H4 (cell line): ENCODE measurements around the gene LCE1D. TPM values are rescaled to one million over a fixed set of nuclear protein-coding genes. Genes with fewer than 3 reads are reported as not detected.
A peak's percentile ranks its signal among the peaks of the same experiment; 100 is the strongest.

ENCODE experiments used
- DNase-seq: peaks from one replicate; pipeline ENCODE4 v3.0.0-alpha.2; 2015; ENCODE audit warnings: low spot score
- total RNA-seq: library from RNA; depleted of rRNA; stranded (reverse); fragments of >200 nt; shearing (Covaris generic); gene quantifications from 2 replicates; pipeline ENCODE4 v1.2.3, GENCODE V29; 2014; rRNA removed

Gene LCE1D
- total RNA-seq: not detected in 2 replicates

- DNase-seq: no peak
Measured at GRCh38 chr1:152796421-152796820, at the start of gene LCE1D. LCE1D (plus strand) TSS chr1:152796721; CDS start chr1:152797795, 1,074 bp downstream.

DNA sequence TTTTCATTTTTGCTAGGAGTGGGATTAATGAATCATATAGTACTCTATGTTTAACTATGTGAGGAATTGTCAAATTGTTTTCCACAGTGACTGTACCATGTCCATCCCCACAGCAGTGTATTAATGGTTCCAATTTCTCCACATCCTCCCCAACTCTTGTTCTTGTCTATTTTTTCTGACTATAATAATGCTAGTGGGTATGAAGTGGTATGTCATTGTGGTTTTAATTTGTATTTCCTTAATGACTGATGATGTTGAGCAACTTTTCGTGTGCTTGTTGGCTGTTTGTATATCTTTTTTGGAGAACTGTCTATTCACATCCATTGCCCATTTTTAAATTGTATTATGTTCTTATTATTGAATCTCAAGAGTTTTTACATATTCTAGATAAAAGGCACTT is 48.7 kb upstream of the LCE1D start:
- DNase-seq: no peak

DNA sequence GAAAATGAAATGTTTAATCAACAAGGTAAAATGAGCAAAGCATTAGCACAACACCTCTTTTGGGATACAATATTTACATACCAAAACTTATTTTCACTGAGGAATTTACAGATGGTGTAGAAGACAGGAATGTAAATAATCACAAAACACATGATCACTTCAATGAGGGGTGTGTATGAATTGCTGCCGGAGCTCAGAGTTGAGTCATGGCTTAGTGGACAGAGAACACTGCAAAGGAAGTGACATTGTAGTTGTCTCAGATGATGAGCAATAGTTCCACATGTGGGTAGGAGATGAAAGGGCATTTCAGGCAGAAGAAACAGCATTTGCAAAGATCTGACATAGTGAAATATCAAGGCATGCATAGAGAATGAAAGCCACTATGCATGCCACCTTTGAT is 44.3 kb upstream of the LCE1D start:
- DNase-seq: peak; percentile 55

DNA sequence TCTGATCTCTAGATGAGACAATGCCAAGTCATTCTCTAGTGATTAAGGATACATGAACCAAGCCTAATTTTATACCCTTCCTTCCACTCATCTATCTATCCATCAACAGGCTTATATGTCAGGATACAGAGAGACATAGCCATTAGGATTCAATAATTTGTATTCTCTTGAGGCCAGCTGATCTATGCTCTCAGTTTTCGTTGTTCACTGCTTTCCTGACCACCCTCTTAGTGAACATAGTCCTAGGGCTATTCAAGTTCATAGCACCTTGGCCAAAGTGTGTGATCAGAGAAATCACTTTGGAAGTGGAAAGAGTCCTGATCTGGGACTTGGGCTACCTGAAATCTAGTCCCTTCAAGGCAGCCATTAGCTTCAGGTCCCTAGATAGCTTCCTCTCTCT is 42.9 kb upstream of the LCE1D start:
- DNase-seq: no peak

GRCh38 chr1:152756872-152757271 is 39.6 kb upstream of the LCE1D start:
- DNase-seq: no peak

GRCh38 chr1:152757747-152758146 is 38.8 kb upstream of the LCE1D start, which contains the start of gene KPRP:
KPRP (plus strand) TSS chr1:152758025; CDS start chr1:152759589, 1,564 bp downstream.
- DNase-seq: no peak

DNA sequence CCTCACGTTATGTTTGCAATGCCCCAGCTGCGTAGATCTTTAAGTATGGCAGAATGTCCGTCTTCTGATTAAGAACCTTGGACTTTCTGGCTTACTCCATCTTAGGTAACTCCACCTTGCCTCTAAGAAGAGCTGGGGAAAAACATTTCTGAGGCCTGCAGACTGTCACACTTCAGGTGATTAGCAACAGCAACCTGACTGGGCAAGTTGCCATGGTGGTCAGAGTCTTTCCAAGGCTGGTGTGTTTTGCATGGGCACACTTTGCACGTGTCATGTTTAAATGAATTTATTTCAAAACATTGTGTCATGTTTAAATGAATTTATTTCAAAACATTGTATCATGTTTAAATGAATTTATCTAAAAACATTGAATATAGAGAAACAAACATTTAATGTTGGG is 37.9 kb upstream of the LCE1D start:
- no peak for DNase-seq

GRCh38 chr1:152759453-152760173 is 36.9 kb upstream of the LCE1D start:
- DNase-seq: no peak

GRCh38 chr1:152760551-152761190 is 35.9 kb upstream of the LCE1D start:
- DNase-seq: no peak

GRCh38 chr1:152761609-152762213 is 34.8 kb upstream of the LCE1D start:
- DNase-seq: no peak

DNA sequence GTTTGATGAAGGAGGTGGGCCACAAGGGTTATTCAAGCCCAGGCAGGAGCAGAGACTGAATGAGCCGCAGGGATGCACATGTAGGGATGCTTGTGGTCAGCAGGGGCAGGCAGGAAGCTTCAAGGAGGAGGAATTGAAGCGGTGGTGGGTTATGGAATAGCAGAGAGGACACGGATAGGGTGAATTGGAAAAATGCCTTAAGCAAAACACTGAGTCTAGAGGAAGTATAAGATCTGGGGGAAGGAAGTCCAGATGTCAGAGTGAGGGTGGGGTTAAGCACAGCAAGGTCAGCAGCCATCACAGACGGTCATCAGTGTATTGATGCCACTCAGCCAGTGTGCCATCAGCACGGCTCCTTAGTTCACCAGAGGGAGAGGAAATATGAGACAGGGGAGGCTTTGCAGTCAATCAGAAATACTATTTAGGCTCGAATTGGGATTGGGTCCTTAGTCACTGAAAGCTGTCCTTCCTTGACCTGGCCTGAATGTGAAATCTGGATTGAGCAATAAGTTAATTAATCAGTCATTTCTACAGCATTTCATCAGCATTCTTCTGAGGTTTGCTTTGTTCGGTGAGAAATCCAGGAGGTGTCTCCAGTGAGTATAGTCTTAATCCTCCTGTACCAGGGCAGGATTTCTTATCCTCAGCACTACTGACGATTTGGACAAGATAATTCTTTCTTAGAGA is 27.5 kb upstream of the LCE1D start:
- peak; percentile 4 for DNase-seq

DNA sequence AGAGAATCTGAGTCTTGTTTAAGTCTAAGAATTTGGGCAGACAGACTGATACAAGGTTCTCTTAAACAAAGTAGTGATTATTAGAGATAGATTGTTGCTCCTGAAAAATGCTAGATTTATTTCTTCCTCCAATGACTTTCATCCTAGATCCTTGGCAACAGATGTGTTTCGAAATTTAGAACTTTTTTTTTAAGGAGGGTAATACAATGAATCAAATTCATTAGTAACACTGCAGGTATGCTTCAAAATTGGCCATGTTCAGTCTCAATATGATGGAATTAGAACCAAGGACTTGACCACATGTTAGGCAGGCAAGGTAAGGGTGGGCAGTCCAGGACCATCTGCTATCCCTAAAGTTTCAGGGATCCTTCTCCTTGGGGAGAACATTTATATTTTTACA is 26.1 kb upstream of the LCE1D start:
- DNase-seq: no peak

DNA sequence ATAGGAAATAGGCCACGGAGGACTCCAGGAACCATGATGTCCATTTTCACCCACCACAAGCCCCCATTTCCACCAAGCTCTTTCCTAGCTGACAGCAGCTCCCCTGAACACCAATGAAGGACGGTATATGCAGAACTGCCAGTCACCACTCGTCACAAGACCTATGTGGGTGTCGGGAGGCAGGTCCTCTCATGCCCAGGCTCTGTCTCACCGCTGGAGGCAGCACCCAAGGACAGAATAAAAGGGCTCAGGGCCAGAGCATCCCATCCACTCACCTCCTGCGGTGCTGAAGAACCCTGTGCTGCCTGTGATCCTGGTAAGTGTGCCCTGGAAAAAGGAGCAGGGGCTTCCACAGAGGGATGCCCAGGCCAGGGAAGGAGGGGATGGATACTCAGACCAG is 21.6 kb upstream of the LCE1D start, which contains the start of gene LCE1F:
TSS of gene LCE1F (plus strand) at position 266 of the 400 bp plus-strand sequence. CDS start 1,232 bp downstream, outside the sequence.
- peak; percentile 2 for DNase-seq

GRCh38 chr1:152776361-152776760 is 20.2 kb upstream of the LCE1D start:
- peak; percentile 0 for DNase-seq

GRCh38 chr1:152777510-152778137 is 18.9 kb upstream of the LCE1D start:
- peak; percentile 10 for DNase-seq

DNA sequence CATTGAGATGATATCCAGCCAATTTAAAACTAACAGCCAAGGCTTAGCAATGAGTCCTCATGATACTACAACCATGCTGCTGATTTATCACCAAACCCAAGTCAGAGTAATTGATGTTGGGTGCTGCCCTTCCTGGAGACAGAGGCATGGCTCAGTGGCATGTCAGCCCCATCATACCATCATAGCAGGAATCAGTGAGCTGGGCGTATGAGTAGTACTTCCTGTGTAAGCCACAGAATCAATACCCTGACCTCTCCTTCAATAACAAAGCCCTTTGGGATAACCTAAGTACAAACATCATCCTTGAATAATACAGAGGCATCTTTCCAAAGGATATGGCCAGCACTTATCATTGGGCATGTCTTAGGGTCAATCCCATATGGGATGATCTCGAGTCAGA is 13.4 kb upstream of the LCE1D start:
- DNase-seq: peak; percentile 1

DNA sequence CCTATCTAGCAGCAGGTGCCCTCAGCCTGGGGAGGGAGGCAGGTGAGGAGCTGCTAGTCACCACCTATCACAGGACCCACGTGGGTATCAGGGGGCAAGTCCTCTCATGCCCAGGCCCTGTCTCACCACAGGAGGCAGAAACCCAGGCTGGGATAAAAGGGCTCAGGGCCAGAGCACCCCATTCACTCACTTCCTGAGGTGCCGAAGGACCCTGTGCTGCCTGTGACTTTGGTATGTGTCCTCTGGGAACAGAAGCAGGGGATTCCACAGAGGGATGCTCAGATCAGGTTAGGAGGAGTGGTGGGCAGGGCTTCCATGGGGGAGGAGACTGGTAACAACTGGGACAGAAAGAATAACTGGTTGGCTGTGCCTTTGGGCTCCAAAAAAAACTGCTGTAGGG is 10.4 kb upstream of the LCE1D start, which contains the start of gene LCE1E:
TSS of gene LCE1E (plus strand) at position 181 of the 400 bp plus-strand sequence. CDS start 1,043 bp downstream, outside the sequence.
- DNase-seq: peak; percentile 1

- DNase-seq: no peak
Measured at GRCh38 chr1:152795686-152796085, 835 bp upstream of the LCE1D start.

- peak; percentile 1 for DNase-seq
Measured at GRCh38 chr1:152801333-152801732, 4.8 kb downstream of the LCE1D start.

DNA sequence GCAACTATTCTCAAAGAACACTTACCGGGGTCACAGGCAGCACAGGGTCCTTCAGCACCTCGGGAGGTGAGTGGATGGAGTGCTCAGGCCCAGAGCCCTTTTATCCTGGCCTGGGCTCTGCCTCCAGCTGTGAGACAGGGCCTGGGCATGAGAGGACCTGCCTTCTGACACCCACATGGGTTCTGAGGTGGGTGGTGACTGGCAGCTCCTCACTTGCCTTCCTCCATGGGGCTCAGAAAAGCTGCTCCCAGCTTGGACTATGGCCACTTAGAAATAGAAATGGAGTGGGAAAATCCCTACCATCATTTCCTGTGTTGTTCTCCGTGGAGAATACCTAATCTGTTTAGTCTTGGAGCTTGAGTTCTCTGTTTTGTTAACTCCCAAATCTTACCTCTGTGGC is 10.1 kb downstream of the LCE1D start, which contains the start of gene LCE1C:
TSS of gene LCE1C (minus strand) at position 76 of the 400 bp plus-strand sequence. CDS start 1,173 bp downstream, outside the sequence.
- DNase-seq: no peak

DNA sequence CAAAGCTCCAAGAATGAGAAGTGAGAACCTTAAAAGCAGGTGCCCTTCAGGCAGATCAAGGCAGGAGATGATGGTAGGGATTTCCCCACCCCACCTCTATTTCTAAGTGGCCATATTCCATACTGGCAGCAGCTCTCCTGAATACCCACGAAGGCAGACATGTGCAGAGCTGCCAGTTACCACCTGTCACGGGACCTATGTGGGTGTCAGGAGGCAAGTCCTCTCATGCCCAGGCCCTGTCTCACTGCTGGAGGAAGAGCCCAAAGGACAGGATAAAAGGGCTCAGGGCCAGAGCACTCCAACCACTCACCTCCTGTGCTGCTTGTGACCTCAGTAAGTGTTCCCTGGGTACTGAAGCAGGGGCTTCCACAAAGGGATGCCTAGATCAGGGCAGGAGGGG is 14.5 kb downstream of the LCE1D start:
- peak; percentile 1 for DNase-seq
